Measurements from ENCODE around the gene RNF183. TPM values are rescaled to one million over a fixed set of nuclear protein-coding genes. Genes with fewer than 3 reads are reported as not detected.
"Not testable (repeated sequence)": the region's sequence is repeated elsewhere in the genome, so short reads cannot be mapped to it uniquely, and the experiment has no call there.

The RNF183 gene
- total RNA-seq, 1 donor from 2014 or later: not detected

- no peak overlapping the region for H3K4me3 Mint-ChIP-seq (ENCODE audit: unreplicated experiment)
- no peaks in the 10 kb centered on the region for H3K27me3 Mint-ChIP-seq (ENCODE audit: low read depth, unreplicated experiment)
- FAIRE-seq (no peak), DNase-seq (ENCODE audit: low read depth) (no peak)
- Histone ChIP-seq H3K4me3 (ENCODE audit: insufficient read depth, low read depth, low read length) (no peak overlapping the region), H3K9ac (ENCODE audit: low read length) (no peak overlapping the region), H3K4me1 (ENCODE audit: insufficient read depth, low read length) (no peaks in the 10 kb centered on the region), H3K36me3 (ENCODE audit: insufficient read depth, low read length) (no peaks in the 10 kb centered on the region), H4K20me1 (ENCODE audit: insufficient read depth, low read length) (peaks cover 11% of the 10 kb centered on the region), H3K27ac (ENCODE audit: low read depth, low read length) (no peak overlapping the region), H3K27me3 (ENCODE audit: insufficient read depth, low read length) (no peaks in the 10 kb centered on the region), H3K9me3 (ENCODE audit: insufficient read depth, low read depth, low read length) (no peaks in the 10 kb centered on the region), H2AFZ (ENCODE audit: low read depth, low read length) (no peak overlapping the region), H3K79me2 (ENCODE audit: insufficient read depth, low read length) (no peaks in the 10 kb centered on the region), H3K4me2 (ENCODE audit: low read length) (no peak overlapping the region)
- no peak overlapping the region for H3K27ac Mint-ChIP-seq (ENCODE audit: unreplicated experiment)
- H3K4me1 Mint-ChIP-seq (ENCODE audit: low read depth, unreplicated experiment): no peaks in the 10 kb centered on the region
- peaks cover 3% of the 10 kb centered on the region for H3K9me3 Mint-ChIP-seq (ENCODE audit: unreplicated experiment)
- TF ChIP-seq CTCF (IDR thresholded peaks at IDR 0.05; ENCODE audit: insufficient read depth, low read depth, low read length) (no peak), EZH2 (IDR thresholded peaks at IDR 0.05; ENCODE audit: insufficient read depth, low read length) (no peak)
- H3K36me3 Mint-ChIP-seq (ENCODE audit: low read depth, unreplicated experiment): peaks cover 8% of the 10 kb centered on the region
These were observed 52.4 kb downstream of the RNF183 start for GRCh38 chr9:113250807-113251206.

DNA sequence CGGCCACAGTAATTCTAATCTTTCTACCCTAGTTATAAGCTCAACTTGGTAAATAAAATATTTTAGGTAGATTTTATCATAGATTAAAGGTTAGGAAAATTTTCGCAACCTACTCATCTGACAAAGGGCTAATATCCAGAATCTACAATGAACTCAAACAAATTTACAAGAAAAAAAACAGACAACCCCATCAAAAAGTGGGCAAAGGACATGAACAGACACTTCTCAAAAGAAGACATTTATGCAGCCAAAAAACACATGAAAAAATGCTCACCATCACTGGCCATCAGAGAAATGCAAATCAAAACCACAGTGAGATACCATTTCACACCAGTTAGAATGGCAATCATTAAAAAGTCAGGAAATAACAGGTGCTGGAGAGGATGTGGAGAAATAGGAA is 53.5 kb downstream of the RNF183 start:
- H3K27me3 Mint-ChIP-seq (ENCODE audit: low read depth, unreplicated experiment): not testable (repeated sequence)

GRCh38 chr9:113247640-113248039 is 55.5 kb downstream of the RNF183 start:
- no peak overlapping the region for H3K27ac Mint-ChIP-seq (ENCODE audit: unreplicated experiment)
- H3K9me3 ChIP-seq (ENCODE audit: insufficient read depth, low read depth, low read length): no peaks in the 10 kb centered on the region
- H3K4me2 ChIP-seq (ENCODE audit: low read length): no peak overlapping the region
- no peaks in the 10 kb centered on the region for H3K4me1 Mint-ChIP-seq (ENCODE audit: low read depth, unreplicated experiment)
- no peak overlapping the region for H3K27ac ChIP-seq (ENCODE audit: low read depth, low read length)
- TF ChIP-seq EZH2 (IDR thresholded peaks at IDR 0.05; ENCODE audit: insufficient read depth, low read length): no peak
- TF ChIP-seq CTCF (IDR thresholded peaks at IDR 0.05; ENCODE audit: insufficient read depth, low read depth, low read length): no peak
- H3K4me3 Mint-ChIP-seq (ENCODE audit: unreplicated experiment): no peak overlapping the region
- peaks cover 3% of the 10 kb centered on the region for H3K9me3 Mint-ChIP-seq (ENCODE audit: unreplicated experiment)
- H2AFZ ChIP-seq (ENCODE audit: low read depth, low read length): no peak overlapping the region
- no peaks in the 10 kb centered on the region for H3K27me3 Mint-ChIP-seq (ENCODE audit: low read depth, unreplicated experiment)
- H3K4me1 ChIP-seq (ENCODE audit: insufficient read depth, low read length): no peaks in the 10 kb centered on the region
- H3K79me2 ChIP-seq (ENCODE audit: insufficient read depth, low read length): peaks cover 9% of the 10 kb centered on the region
- H3K4me3 ChIP-seq (ENCODE audit: insufficient read depth, low read depth, low read length): no peak overlapping the region
- no peak for DNase-seq (ENCODE audit: low read depth)
- H3K36me3 Mint-ChIP-seq (ENCODE audit: low read depth, unreplicated experiment): peaks cover 8% of the 10 kb centered on the region
- peaks cover 15% of the 10 kb centered on the region for H4K20me1 ChIP-seq (ENCODE audit: insufficient read depth, low read length)
- FAIRE-seq: no peak
- H3K36me3 ChIP-seq (ENCODE audit: insufficient read depth, low read length): no peaks in the 10 kb centered on the region
- no peak overlapping the region for H3K9ac ChIP-seq (ENCODE audit: low read length)
- no peaks in the 10 kb centered on the region for H3K27me3 ChIP-seq (ENCODE audit: insufficient read depth, low read length)

More for the DNA sequence above, 53.5 kb downstream of the RNF183 start:
- not testable (repeated sequence) for H3K36me3 ChIP-seq (ENCODE audit: insufficient read depth, low read length); H3K27me3 ChIP-seq (ENCODE audit: insufficient read depth, low read length); H4K20me1 ChIP-seq (ENCODE audit: insufficient read depth, low read length); FAIRE-seq; H3K79me2 ChIP-seq (ENCODE audit: insufficient read depth, low read length); DNase-seq (ENCODE audit: low read depth); H3K4me2 ChIP-seq (ENCODE audit: low read length); H3K27ac ChIP-seq (ENCODE audit: low read depth, low read length); H3K4me3 Mint-ChIP-seq (ENCODE audit: unreplicated experiment); H3K4me1 ChIP-seq (ENCODE audit: insufficient read depth, low read length); H3K27ac Mint-ChIP-seq (ENCODE audit: unreplicated experiment); H3K9ac ChIP-seq (ENCODE audit: low read length); H3K36me3 Mint-ChIP-seq (ENCODE audit: low read depth, unreplicated experiment); H3K9me3 Mint-ChIP-seq (ENCODE audit: unreplicated experiment); H3K4me3 ChIP-seq (ENCODE audit: insufficient read depth, low read depth, low read length); H3K9me3 ChIP-seq (ENCODE audit: insufficient read depth, low read depth, low read length); H3K4me1 Mint-ChIP-seq (ENCODE audit: low read depth, unreplicated experiment); H2AFZ ChIP-seq (ENCODE audit: low read depth, low read length)

Other genes starting within 250 kb of the RNF183 start
- 1.5 and 2.1 TPM in 2 replicates for gene ZFP37, start 246.7 kb downstream of the RNF183 start, total RNA-seq
- 7.1 and 8.4 TPM in 2 replicates for gene SLC31A2, start 152.4 kb downstream of the RNF183 start, total RNA-seq
- gene FKBP15, start 82.1 kb downstream of the RNF183 start, total RNA-seq: 26.4 and 27.2 TPM in 2 replicates
- gene SLC31A1, start 81.8 kb downstream of the RNF183 start, total RNA-seq: 35.8 and 39.1 TPM in 2 replicates
- gene CDC26, start 27.8 kb downstream of the RNF183 start, total RNA-seq: 22.5 and 23.9 TPM in 2 replicates
- 33.2 and 33.4 TPM in 2 replicates for gene PRPF4, start 27.7 kb downstream of the RNF183 start, total RNA-seq
- 1.6 and 2.1 TPM in 2 replicates for gene WDR31, start 36.9 kb upstream of the RNF183 start, total RNA-seq
- gene BSPRY, start 46.2 kb upstream of the RNF183 start, total RNA-seq: 0.27 TPM in 1 of 2 replicates, not detected in the other
- gene HDHD3, start 73.6 kb upstream of the RNF183 start, total RNA-seq: 8.8 and 9.4 TPM in 2 replicates
- gene ALAD, start 97.9 kb upstream of the RNF183 start, total RNA-seq: 19.9 and 20.7 TPM in 2 replicates
- gene POLE3, start 107.3 kb upstream of the RNF183 start, total RNA-seq: 36.6 and 37.4 TPM in 2 replicates
- gene C9orf43, start 107.4 kb upstream of the RNF183 start, total RNA-seq: 0.65 and 0.66 TPM in 2 replicates
- 92.5 and 106 TPM in 2 replicates for gene RGS3, start 160.4 kb upstream of the RNF183 start, total RNA-seq

All from astrocyte (in vitro differentiated cells and primary cell).